ENCODE measurements around the gene NFIB. TPM values are rescaled to one million over a fixed set of nuclear protein-coding genes. Genes with fewer than 3 reads are reported as not detected.
A peak's percentile ranks its signal among the peaks of the same experiment; 100 is the strongest.

NFIB gene
- total and polyA plus RNA-seq, 2 donors (not counting 1 experiment from before 2014, with no cell fraction given), result 29.3 to 36.3 TPM

DNA sequence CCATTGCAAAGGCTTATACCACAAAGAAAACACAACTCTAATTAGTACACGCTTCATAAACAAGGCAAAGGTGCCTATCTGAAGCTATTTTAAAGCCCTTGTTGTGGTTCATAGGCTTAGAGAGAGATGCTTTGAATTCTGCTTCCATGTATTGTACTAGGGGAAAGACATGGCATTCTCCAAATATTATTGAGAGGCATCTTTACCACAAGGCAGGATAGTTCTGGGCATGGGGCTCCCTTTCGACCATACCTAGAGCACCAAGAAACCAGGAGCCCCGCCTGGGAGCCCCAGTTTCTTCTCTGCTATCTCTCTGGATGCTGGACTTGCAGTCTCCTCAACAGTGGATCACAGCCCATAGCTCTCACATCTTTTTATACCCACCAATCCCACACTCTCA, 93.7 kb downstream of the NFIB start:
- DNase-seq (ENCODE audit: low read depth in 2 of 2), result peak in 1 of 2 donors; percentile 26
- Histone ChIP-seq H2AFZ (ENCODE audit: low read length) (no peak overlapping the region), H3K9ac (ENCODE audit: insufficient read depth, low read length) (no peak overlapping the region), H3K27me3 (ENCODE audit: control insufficient read depth, insufficient read depth, low read length) (no peaks in the 10 kb centered on the region), H3K27ac (ENCODE audit: insufficient read depth, low read length) (no peak overlapping the region), H3K79me2 (ENCODE audit: control insufficient read depth, insufficient read depth, low read length) (no peaks in the 10 kb centered on the region), H3K36me3 (ENCODE audit: control insufficient read depth, insufficient read depth, low read length) (no peaks in the 10 kb centered on the region), H4K20me1 (ENCODE audit: control insufficient read depth, extremely low read depth, insufficient read depth, low read length) (no peaks in the 10 kb centered on the region), H3K9me3 (ENCODE audit: control insufficient read depth, insufficient read depth, low read depth, low read length) (no peaks in the 10 kb centered on the region), H3K4me1 (ENCODE audit: control insufficient read depth, extremely low read depth, insufficient read depth, low read length) (peaks cover 10% of the 10 kb centered on the region), H3K4me3 (replicated peaks in 1 of 4; ENCODE audit: control extremely low read depth in 1 of 4, insufficient read depth in 1 of 4, low read depth in 3 of 4, low read length in 4 of 4) (no peak overlapping the region), H3K4me2 (ENCODE audit: extremely low read depth, insufficient read depth, low read length) (no peak overlapping the region)
- TF ChIP-seq, protein P1, sequence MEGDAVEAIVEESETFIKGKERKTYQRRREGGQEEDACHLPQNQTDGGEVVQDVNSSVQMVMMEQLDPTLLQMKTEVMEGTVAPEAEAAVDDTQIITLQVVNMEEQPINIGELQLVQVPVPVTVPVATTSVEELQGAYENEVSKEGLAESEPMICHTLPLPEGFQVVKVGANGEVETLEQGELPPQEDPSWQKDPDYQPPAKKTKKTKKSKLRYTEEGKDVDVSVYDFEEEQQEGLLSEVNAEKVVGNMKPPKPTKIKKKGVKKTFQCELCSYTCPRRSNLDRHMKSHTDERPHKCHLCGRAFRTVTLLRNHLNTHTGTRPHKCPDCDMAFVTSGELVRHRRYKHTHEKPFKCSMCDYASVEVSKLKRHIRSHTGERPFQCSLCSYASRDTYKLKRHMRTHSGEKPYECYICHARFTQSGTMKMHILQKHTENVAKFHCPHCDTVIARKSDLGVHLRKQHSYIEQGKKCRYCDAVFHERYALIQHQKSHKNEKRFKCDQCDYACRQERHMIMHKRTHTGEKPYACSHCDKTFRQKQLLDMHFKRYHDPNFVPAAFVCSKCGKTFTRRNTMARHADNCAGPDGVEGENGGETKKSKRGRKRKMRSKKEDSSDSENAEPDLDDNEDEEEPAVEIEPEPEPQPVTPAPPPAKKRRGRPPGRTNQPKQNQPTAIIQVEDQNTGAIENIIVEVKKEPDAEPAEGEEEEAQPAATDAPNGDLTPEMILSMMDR (conservative IDR thresholded peaks at IDR 0.05 in 1 of 2, IDR thresholded peaks at IDR 0.05 in 1 of 2; ENCODE audit: low read depth in 1 of 2, low read length in 2 of 2), result no peak
- no peak for TF ChIP-seq EZH2 (IDR thresholded peaks at IDR 0.05; ENCODE audit: low read length, missing control alignments)

DNA sequence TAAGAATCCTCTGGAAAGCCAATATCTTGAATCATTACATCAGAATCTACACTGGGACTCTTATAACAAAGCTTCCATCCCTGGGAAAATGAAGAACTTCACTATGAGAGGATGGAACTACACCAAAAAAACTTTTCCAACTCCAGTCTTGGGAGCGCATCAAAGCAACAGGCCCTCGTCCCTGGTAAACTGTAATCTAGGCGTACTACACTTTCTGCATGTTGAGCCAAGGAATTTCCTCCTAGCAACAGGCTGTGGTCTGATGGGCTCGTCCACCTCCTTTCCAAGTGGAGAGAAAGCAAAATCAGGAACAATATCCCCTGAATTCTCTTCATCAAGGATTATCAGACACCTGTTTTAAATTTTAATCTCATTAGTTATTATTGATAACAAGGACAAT, 94.1 kb downstream of the NFIB start:
- H3K4me1 ChIP-seq (ENCODE audit: control insufficient read depth, extremely low read depth, insufficient read depth, low read length), result peaks cover 10% of the 10 kb centered on the region

DNA sequence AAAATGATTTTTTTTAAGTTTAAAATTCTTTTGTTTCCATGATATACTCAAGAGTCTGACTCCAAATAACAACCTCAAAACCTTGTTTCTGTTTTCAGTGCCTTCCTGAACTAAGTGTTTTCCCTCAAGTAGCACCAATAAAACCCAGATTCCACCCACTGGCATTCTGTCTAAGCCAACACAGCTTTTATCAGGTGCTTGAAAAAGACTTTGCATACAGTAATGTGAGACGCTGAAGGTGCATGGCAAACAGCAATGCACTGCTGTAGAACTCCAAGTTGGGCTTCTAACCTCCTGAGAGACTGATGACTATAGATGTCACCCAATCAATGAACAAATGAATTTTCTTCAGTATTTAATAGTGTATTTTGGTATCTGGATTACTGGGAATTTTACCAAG, 95.7 kb downstream of the NFIB start:
- H3K27me3 ChIP-seq (ENCODE audit: control insufficient read depth, insufficient read depth, low read length), result no peaks in the 10 kb centered on the region
- TF ChIP-seq, protein P1 (conservative IDR thresholded peaks at IDR 0.05 in 1 of 2, IDR thresholded peaks at IDR 0.05 in 1 of 2; ENCODE audit: low read depth in 1 of 2, low read length in 2 of 2), result no peak
- no peak for TF ChIP-seq EZH2 (IDR thresholded peaks at IDR 0.05; ENCODE audit: low read length, missing control alignments)
- no peak for DNase-seq (ENCODE audit: low read depth in 2 of 2)
- H4K20me1 ChIP-seq (ENCODE audit: control insufficient read depth, extremely low read depth, insufficient read depth, low read length), result no peaks in the 10 kb centered on the region
- H3K4me2 ChIP-seq (ENCODE audit: extremely low read depth, insufficient read depth, low read length), result no peak overlapping the region
- no peak overlapping the region for H3K9ac ChIP-seq (ENCODE audit: insufficient read depth, low read length)
- H3K4me3 ChIP-seq (replicated peaks in 1 of 4; ENCODE audit: control extremely low read depth in 1 of 4, insufficient read depth in 1 of 4, low read depth in 3 of 4, low read length in 4 of 4), result no peak overlapping the region
- peaks cover 2% of the 10 kb centered on the region for H3K79me2 ChIP-seq (ENCODE audit: control insufficient read depth, insufficient read depth, low read length)
- no peak overlapping the region for H2AFZ ChIP-seq (ENCODE audit: low read length)
- H3K9me3 ChIP-seq (ENCODE audit: control insufficient read depth, insufficient read depth, low read depth, low read length), result no peaks in the 10 kb centered on the region
- H3K27ac ChIP-seq (ENCODE audit: insufficient read depth, low read length), result no peak overlapping the region
- no peaks in the 10 kb centered on the region for H3K36me3 ChIP-seq (ENCODE audit: control insufficient read depth, insufficient read depth, low read length)
- peaks cover 10% of the 10 kb centered on the region for H3K4me1 ChIP-seq (ENCODE audit: control insufficient read depth, extremely low read depth, insufficient read depth, low read length)

More for the DNA sequence above, 94.1 kb downstream of the NFIB start:
- Histone ChIP-seq H3K36me3 (ENCODE audit: control insufficient read depth, insufficient read depth, low read length) (no peaks in the 10 kb centered on the region), H3K9ac (ENCODE audit: insufficient read depth, low read length) (no peak overlapping the region), H3K4me3 (replicated peaks in 1 of 4; ENCODE audit: control extremely low read depth in 1 of 4, insufficient read depth in 1 of 4, low read depth in 3 of 4, low read length in 4 of 4) (no peak overlapping the region), H3K27me3 (ENCODE audit: control insufficient read depth, insufficient read depth, low read length) (no peaks in the 10 kb centered on the region), H3K79me2 (ENCODE audit: control insufficient read depth, insufficient read depth, low read length) (no peaks in the 10 kb centered on the region), H4K20me1 (ENCODE audit: control insufficient read depth, extremely low read depth, insufficient read depth, low read length) (no peaks in the 10 kb centered on the region), H3K4me2 (ENCODE audit: extremely low read depth, insufficient read depth, low read length) (no peak overlapping the region), H3K9me3 (ENCODE audit: control insufficient read depth, insufficient read depth, low read depth, low read length) (no peaks in the 10 kb centered on the region), H3K27ac (ENCODE audit: insufficient read depth, low read length) (no peak overlapping the region), H2AFZ (ENCODE audit: low read length) (no peak overlapping the region)
- peak in 1 of 2 donors; percentile 77 for DNase-seq (ENCODE audit: low read depth in 2 of 2)
- TF ChIP-seq, protein P1 (conservative IDR thresholded peaks at IDR 0.05 in 1 of 2, IDR thresholded peaks at IDR 0.05 in 1 of 2; ENCODE audit: low read depth in 1 of 2, low read length in 2 of 2), result no peak
- TF ChIP-seq EZH2 (IDR thresholded peaks at IDR 0.05; ENCODE audit: low read length, missing control alignments), result no peak
